Measurements from ENCODE around the gene TH.
A peak's percentile ranks its signal among the peaks of the same experiment; 100 is the strongest.

Gene TH

GRCh38 chr11:2207773-2208621, 36.4 kb upstream of the TH start:
- DNase-seq: no peak

GRCh38 chr11:2207212-2207611, 35.6 kb upstream of the TH start:
- DNase-seq: no peak

GRCh38 chr11:2205981-2206690, 34.5 kb upstream of the TH start:
- DNase-seq: no peak

- no peak for DNase-seq
Observed at GRCh38 chr11:2205214-2205720, 33.7 kb upstream of the TH start.

- DNase-seq: no peak
Observed at GRCh38 chr11:2204361-2205213, 33.0 kb upstream of the TH start.

- DNase-seq: no peak
Observed at GRCh38 chr11:2203440-2204259, 32.0 kb upstream of the TH start.

- DNase-seq: no peak
Observed at GRCh38 chr11:2202900-2203439, 31.4 kb upstream of the TH start.

- no peak for DNase-seq
Observed at GRCh38 chr11:2202071-2202899, 30.7 kb upstream of the TH start.

- DNase-seq: no peak
Observed at GRCh38 chr11:2201542-2201941, 29.9 kb upstream of the TH start.

- no peak for DNase-seq
Observed at GRCh38 chr11:2200957-2201519, 29.4 kb upstream of the TH start.

- no peak for DNase-seq
Observed at GRCh38 chr11:2200536-2200935, 28.9 kb upstream of the TH start.

GRCh38 chr11:2199466-2200341, 28.1 kb upstream of the TH start:
- DNase-seq: no peak

- DNase-seq: no peak
Observed at GRCh38 chr11:2198621-2199365, 27.2 kb upstream of the TH start.

- no peak for DNase-seq
Observed at GRCh38 chr11:2197771-2198520, 26.3 kb upstream of the TH start.

GRCh38 chr11:2196970-2197770, 25.6 kb upstream of the TH start:
- DNase-seq: peak; percentile 42

- no peak for DNase-seq
Observed at GRCh38 chr11:2195756-2196088, 24.1 kb upstream of the TH start.
